OCI-M1 (cell line): ENCODE data around the gene CHST6.
"Not testable (repeated sequence)": the region's sequence is repeated elsewhere in the genome, so short reads cannot be mapped to it uniquely, and the experiment has no call there.

Source experiments
- DNase-seq: peaks from one replicate; lab custom pipeline; 2025; lab: John Stamatoyannopoulos, UW

The CHST6 gene

DNA sequence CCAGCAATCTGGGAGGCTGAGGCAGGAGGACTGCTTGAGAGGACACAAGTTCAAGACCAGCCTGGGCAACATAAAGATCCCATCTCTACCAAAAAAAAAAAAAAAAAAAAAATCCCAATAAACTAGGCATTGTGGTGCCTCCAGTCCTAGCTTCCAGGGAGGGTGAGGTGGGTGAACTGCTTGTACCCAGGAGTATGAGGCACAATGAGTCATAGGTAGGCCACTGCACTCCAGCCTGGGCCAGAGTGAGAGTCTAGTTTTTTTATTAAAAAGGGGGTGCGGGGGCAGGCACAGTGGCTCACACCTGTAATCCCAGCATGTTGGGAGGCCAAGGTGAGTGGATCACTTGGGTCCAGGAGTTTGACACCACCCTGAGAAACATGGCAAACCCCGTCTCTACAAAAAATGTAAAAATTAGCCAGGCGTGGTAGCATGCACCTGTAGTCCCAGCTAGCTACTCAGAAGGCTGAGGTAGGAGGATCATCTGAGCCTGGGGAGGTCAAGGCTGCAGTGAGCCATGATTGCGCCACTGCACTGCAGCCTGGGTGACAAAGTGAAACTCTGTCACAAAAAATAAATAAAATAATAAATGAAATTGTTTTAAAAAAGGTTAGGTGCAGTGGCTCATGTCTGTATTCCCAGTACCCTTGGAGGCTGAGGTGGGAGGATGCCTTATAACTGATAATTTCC lies 7.8 kb upstream of the CHST6 start:
- no peak for DNase-seq

DNA sequence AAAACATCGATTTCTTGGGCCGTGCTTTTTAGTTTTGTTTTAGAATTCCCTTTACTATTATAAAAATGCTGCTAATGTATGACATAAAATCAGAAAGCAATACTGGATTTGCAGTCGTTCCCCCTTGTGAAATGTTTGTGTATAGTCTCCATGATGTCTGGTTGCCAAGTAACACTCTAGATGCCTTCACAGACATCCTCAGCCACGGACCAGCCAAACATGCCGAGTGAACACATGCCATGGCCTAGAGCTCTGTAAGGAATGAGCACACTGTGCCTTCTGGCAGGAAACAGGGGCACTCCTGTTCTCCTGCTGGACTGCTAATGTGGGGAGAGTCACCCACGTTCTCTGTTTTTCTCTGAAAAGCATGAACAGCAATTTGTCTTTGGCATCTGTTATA lies 6.6 kb upstream of the CHST6 start:
- DNase-seq, result not testable (repeated sequence)

DNA sequence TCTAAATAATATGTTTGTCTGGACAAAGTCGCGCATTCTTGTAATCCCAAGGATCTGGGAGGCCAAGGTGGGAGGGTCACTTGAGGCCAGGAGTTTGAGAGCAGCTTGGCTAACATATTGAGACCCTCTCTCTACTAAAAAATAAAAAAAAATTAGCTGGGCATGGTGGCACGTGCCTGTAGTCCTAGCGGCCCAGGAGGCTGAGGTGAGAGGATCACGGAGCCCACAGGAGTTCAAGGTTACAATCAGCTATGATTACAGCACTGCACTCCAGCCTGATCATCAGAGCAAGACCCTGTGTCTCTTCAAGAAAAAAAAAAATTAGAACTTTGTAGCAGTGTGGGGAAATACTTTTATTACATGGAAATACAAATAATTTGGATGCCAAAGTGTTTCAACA lies 6.1 kb upstream of the CHST6 start:
- DNase-seq, result no peak

DNA sequence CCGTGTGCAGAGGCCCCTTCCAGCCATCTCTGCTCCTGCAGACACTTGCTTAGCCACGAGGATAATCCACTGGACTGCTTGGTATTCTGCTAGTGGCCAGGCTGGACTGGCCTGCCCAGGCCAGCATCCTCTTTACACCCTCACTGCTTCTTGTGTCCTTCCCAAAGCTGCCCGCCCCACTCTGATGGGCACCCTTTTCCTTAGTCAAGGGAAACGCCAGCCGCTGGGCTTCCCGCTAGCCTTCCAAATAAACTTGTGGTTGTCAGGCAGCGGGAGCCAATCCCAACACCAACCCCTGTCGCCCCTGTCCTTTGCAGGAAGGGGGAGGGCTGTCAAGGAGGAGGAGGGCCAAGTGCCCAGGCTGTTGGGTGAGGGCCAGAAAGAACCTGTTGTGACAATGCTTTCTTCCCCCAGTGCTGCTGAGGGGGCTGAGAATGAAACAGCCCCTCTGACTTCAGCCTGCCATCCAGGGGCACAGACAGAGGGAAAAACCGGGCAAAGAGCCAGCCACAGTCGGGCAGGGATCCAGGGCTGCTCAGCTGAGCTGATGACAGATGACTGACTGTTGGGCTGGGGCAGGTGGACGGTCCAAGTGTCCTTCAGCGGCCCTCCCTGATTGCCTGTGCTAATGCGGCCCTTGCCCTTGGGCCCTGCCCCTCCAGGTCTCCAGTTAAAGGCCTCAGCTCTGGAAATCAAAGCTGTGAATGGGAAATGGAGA lies 3.5 kb upstream of the CHST6 start:
- not testable (repeated sequence) for DNase-seq

DNA sequence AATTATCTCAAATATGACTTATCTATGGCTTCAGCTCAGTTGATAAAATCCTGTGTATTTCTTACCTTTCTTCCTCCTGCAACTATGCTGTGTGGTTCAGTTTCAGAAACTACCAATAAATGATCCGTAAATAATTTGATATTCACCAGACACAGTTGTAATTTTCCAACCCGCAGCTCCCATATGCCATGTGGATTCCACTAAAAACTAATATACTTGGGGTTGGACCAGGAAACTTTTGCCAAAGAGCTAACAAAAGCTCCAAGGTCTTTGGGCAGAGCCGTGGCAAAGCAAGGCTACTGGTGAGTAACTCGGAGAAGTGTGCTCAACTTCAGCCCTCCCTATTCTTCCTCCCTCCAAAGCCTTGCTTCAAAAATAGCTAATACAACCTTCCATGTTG lies 2.3 kb upstream of the CHST6 start:
- DNase-seq, result no peak

DNA sequence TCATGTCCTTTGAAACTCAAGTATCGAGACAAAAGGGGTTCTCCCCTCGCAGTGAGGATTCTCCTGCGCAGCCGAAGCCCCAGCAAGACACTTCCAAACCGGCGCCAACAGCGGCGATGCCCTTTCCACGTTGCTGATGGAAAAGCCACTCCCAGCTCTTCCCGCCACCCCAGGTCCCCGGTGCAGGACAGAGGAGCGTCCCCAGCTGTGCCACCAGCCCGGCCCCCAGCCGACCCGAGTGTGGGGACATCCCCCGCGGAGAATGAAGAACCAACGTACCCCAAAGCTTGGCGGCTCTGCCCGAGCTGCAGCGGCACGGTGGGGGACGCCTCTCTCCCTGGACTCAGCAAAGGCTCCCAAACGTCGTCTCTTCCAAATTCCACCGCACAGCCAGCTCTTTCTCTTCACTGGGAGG lies 573 bp downstream of the CHST6 start:
- DNase-seq, result no peak

DNA sequence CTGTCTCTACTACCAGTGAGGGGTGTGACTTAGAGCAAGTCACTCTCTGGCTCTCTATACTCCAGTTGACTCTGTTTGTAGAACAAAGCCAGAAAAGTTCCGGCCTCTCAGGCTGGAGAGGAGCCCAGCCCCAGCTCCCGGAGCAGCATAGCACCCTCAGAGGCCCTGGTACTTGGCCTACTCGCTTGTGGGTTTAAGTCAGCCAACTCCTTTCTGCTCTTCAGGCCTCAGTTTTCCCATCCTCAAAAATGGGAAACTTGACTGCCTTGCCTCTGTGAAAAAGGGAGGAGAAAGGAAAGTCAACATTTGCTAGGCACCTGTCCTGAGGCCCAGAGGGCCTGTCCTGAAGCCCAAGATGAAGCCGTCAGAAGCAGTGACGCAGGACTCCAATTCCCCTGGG lies 1.1 kb downstream of the CHST6 start:
- no peak for DNase-seq

DNA sequence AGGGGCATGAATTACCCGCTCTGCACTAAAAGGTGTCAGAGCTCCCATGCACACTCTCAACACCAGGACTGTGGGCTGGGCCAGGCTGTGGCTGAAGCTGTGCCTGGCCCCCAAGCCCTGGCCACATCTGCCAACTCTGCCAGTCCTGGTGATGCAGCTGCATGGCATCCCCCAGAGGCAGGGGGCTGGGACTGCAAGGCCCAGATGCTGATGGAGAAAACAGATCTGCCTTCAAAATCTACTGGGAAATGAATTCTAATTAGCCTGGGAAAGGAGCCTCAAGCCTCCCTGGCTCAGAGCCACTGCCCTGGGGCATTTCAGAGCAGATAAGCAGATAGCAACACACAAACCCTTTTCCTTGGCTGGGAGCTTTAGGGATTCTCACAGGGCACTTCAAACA lies 3.4 kb downstream of the CHST6 start:
- no peak for DNase-seq

DNA sequence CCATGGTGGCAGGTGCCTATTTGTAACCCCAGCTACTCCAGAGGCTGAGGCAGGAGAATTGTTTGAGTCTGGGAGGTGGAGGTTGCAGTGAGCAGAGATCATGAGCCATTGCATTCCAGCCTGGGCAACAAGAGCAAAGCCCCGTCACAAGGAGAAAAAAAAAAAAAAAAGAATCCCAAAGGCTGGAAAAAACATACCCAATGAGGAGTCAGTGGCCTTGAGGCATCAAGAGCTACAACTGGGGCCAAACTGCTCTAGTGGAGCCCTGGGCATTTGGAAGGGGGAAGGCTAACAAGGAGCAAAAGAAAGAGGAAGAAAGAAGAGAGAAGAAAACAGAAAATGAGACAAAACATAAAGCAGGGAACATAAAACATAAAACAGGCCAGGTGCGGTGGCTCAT lies 6.9 kb downstream of the CHST6 start:
- DNase-seq, result no peak

DNA sequence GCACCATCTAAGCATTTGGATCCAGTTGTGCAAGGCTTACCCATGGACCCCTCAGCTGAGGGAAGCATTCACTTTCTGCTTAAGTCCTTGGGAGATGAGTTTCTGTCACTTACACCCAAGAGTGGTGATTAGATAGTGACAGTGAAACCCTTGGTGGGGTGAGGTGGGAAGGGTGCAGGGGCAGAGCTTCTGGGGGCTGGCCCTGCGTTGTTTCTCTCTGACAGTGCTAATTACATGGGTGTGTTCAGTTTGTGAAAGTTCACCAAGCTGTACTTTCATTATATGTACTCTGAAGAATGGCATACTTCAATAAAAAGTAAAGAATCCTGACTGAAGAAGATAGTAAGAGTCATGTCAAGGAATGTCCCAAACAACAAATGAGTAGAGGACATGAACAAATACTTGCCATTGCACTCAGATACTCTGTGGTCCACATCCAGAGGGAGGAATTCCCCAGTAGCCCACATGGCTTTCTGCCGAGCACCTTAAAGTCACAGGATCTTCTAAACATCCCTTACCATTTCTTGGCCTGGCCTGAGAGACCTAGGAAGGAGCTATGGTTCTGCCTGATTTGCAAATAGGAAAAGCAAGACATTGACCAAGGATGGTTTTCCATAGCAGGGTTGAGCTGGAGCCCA lies 8.4 kb downstream of the CHST6 start:
- no peak for DNase-seq

DNA sequence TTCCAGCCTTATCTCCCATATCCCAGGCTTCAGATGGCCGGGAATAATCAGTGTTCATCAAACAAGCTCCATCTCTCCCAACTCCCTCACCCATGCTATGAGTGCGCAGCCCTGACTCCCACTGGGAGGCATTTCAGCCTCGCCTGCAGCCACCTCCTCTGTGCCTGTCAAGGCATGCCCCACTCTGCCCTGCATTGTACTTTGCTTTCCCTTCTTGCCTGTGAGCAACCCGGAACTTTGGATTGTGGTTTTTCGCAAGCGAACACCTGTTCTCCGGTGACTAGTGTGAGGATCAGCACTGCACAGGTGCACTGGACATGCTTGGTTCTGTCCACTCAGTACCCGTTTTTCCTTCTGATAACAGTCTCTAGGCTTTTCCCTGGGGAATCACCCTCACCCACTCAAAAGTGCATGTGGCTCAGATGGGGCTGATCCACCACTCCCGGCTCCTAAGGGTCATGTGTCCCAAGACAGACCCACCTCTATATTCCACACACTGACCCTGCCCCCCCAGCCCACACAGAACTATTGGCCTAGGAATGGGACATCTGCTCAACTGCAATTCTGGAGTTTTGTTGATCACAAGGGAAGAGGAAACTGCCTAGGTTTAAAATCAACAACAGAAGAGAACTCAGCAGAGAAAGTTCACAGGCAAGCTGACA lies 9.1 kb downstream of the CHST6 start:
- no peak for DNase-seq

DNA sequence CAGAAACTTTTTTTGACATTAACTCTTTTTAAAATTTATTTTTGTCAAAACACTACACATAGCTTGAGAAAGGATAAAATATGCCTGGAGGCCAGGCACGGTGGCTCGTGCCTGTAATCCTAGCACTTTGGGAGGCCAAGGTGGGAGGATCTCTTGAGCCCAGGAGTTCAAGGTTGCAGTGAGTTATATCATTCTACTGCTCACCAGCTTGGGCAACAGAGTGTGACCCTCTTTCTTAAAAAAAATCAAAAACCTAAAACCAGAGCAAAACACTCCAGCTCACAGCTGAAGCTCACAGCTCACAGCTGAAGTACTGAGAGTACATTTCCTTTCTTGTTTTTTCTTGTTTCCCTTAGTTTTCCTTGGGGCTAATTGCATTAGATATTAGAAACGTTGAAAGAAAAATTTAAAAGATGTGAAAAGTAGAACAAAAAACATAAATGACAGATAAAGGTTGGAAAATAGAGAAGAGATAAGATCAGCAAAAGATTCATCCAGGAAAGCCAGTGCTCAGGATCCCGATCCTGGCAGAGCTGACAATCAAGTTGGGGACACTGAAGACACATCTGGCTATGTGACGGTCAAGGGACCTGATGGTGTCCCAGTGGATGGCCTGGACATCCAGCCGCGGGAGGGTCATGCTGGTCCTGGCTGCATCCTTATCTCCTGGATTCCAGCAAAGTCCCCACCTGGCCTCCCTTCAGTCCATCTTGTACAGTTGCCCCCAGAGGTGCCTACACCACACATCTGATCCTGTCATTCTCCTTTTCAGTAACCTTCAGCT lies 9.8 kb downstream of the CHST6 start:
- no peak for DNase-seq

DNA sequence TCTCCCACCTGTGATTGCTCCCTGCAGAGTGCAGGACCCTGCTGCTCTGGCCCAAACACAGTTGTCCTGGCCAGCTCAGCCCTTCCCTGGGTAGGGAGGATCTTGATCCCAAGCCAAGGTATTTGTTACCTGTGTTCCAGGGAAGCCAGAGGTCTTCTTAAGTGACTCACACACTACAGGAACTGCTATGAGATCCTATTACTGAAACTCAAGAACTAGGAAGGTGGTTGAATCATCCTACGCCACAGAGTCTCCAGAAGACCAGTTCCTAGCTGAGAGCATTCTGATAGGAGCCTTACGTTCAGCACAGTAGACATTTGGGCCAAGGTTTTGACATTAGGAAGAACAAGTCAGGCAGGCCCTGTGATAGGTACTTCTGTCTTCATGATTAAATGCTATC lies 12.0 kb downstream of the CHST6 start:
- DNase-seq, result no peak

DNA sequence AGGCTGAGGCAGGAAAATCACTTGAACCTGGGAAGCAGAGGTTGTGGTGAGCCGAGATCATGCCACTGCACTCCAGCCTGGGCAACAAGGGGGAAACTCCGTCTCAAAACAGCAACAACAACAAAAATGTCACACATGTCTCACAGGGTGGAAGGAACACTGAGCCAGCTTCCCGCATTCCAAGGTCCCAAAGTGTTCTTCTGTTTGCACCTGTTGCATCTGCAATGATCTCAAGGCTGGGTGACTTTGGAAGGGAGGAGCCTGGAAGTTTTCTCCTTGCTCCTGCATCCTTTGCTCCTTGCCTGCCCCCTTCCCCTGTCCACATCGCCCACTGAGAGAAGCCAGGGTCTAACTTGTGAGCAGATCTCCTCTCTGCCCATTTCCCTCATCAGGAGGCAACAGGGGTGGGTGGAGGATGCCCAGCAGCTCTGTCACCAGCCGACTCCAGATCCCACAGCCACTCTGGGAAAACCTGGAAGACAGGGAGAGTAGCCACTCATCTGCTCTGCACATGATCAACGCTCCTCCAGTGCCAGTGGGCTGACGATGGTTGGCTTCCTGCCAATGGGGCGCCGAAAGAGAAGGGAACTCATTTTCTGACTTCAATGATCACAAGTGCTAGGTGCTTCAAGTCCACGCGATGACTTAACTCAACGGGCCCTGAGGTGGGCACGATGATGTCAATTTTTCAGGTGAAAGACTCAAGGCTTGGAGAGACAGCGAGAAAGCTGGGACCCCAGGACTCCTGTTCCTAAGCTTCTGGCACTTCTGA lies 12.6 kb downstream of the CHST6 start:
- no peak for DNase-seq

DNA sequence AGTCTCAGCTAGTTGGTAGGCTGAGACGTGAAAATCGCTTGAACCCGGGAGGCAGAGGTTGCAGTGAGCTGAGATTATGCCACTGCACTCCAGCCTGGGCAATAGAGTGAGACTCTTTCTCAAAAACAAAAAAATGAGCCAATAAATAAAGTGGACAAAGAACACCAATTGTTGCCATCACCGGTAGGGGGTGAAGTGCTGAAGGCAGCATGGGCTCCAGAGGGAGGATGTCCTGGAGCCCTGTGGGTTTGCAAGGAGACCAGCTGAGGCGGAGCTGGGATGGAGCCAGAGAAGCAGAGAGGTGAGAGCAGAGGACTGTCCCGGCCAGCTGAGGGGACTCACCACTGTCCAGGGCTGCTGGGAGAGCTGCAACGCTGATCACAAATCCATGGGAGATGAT lies 13.8 kb downstream of the CHST6 start:
- DNase-seq, result no peak

DNA sequence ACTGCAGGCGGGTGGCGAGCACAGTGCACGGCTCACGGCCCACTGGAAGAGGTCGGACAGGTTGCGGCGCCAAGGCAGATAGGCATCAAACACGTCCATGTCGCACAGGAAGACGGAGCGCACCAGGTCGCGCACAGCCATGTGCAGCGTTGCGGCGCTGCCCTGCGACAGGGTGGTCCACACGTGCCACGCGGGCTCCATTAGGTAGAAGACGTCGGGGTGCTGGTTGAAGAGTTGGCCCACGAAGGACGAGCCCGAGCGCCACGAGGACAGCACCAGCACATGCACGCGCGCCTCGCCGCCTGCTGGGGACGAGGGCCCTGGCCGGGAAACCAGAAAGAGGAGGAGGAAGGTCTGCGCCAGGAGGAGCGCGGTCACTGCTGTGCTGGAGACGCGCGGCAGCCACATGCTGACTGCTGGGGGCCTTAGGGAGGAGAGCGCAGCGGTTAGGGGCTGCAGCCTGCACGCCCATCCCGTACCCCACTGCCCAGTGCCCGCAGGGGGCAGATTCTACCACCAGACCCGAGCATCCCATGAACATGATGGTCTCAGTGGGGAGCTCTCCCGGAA lies 15.7 kb downstream of the CHST6 start:
- no peak for DNase-seq

DNA sequence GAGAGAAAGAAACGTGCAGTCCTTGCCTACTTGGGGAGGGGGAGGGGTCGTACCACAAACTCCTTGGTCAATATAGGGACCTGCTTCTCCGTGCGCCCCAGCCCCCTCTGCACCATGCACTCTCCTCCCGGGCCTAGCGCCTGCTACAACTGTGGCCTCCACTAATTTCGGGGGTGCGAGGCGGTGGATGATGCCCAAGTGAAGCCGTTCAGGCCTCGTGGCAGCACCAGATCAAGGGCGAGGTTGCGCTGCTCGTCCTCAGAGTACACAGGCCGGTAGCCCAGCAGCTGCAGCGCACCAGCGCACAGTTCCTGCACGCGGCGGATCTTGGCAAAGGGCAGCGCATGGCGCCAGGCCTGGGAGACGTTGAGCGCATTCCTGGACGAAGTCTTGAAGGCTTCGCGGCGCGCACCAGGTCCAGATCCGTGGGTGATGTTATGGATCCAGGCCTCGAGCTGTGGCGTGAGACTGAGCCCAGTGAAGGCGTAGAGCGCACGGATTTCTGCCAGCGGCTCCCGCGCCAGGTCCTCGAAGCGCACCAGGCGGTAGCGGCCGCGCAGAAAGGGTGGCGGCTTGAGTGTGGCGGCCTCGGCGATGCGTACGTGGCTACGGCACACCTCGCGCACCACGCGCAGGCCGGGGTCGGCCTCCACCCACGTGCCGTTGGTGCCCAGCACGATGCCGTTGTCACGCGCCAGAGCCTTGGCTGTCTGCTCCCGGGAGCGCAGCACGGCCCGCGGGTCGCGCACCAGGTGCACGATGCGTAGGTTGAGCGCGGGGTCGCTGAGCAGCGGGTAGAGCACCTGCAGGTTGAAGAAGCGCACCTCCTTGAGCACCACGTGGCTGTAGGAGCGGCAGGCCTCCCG lies 16.5 kb downstream of the CHST6 start:
- DNase-seq, result no peak

DNA sequence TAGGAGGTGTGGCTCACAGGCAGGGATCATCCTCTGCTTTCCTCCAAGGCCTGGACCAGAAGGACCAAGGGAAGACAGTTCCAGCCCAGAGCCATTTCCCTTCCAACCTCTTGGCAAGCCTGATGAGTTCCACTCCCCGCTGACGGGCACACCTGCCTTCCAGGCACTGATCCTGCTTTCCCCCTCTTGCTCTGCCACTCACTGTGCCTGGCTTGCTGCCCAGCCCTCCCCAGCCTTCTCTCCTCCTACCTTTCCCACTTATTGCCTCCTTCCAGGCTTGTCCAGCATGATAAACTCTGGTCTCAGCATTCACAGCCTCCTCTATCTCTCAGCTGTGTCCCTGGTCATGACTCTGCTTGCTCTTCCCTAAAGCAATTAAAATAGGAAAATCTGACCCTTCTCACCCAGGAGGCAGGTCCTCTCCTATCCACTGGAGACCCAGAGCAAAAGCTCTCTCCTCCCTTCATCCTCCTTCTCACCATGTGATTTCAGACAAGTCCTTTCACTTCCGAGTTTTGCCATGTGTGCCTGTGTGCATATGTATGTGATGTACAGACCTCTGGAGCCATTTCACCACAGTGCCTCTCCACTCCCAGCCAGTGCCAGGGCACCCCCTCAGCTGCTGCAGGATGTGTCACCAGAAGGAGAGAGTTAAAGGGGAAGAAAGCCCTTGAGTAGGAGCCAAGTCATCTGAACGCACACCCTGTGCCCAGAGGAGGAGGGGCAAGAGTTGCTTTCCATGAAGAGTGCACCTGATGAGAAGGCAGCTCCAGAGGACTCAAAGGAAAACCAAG lies 17.4 kb downstream of the CHST6 start:
- no peak for DNase-seq

DNA sequence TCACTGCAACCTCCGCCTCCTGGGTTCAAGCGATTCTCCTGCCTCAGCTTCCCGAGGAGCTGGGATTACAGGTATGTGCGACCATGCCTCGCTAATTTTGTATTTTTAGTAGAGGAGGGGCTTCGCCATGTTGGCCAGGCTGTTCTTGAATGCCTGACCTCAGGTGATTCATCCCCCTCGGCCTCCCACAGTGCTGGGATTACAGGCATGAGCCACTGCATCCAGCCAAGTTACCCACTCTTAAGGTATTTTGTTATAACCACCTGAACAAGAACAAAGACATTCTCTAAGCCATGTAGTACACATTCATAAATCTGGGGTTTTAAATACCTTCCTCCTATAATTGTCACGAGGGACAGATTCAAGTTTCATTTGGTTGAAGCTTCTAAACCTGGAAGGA lies 18.4 kb downstream of the CHST6 start:
- DNase-seq, result no peak
